ENCODE data around the gene ITFG1. TPM values are rescaled to one million over a fixed set of nuclear protein-coding genes. Genes with fewer than 3 reads are reported as not detected.

ITFG1 gene
- total RNA-seq, 2 experiments from 2014 or later = 16.5 to 16.7 TPM

DNA sequence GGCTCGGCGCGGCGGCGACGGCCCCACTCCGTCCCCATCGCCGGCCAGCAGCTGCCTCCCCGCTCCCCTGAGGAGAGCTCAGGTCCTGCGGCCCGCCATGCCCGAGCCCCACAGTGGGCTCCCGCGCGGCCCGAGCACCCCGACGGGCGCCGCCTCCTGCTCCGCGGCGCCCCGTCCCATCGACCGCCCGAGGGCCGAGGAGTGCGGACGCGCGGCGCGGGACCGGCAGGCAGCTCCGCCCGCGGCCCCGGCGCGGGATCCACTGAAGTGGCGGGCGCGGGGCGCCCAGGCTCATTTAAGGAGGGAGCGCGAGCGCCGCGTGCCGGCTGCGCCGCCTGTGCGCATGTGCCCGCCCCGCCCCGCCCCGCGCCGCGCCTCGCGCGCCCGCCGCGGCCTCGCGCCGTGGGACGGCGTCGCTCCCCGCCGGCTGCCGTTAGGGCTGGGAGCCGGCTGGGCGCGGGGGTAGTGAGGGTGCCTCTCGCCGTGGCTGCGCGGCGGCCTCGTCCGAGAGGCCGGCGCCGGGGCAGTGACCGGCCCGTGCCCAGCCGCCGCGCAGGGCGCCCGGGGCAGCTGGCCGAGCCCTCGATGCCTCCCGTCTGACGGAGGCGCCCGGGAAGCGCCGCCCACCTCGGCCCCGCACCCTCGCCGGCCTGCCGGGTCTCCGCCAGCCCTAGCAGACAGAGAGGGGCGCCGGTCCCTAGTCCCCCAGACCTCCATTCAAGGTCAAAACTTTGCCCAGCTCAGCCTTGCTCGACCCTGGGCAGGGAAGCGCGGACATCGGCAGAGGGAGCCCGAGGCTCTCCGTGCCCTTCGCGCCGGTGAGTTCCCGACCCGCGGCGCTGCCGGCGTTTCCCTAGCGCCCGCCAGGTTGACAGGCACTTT lies 316.9 kb downstream of the ITFG1 start, which contains the start of gene NETO2:
Gene NETO2, minus strand, starts transcription at position 269 of the 882 bp plus-strand sequence. CDS start 333 bp downstream, outside the sequence.
- Mint-ChIP-seq H3K4me1 (ENCODE audit: low read depth) (peaks cover 15% of the 10 kb centered on the region), H3K27me3 (peaks cover 28% of the 10 kb centered on the region), H3K27ac (no peak within 1 kb of the TSS), H3K9me3 (no peaks in the 10 kb centered on the region), H3K36me3 (ENCODE audit: low read depth) (no peaks in the 10 kb centered on the region), H3K4me3 (peak within 1 kb of the TSS; percentile 70)
- CTCF ChIA-PET = interaction anchor here (0.8 to 4.4 kb wide), 25 partner anchors 9 to 1486 kb away, joined by 3 to 47 read pairs (median 4); partner anchors contain the start of genes ABCC12, DNAJA2, ITFG1 and PHKB
- ATAC-seq (peak; percentile 60), DNase-seq (peak; percentile 56)
- TF ChIP-seq, protein P1, sequence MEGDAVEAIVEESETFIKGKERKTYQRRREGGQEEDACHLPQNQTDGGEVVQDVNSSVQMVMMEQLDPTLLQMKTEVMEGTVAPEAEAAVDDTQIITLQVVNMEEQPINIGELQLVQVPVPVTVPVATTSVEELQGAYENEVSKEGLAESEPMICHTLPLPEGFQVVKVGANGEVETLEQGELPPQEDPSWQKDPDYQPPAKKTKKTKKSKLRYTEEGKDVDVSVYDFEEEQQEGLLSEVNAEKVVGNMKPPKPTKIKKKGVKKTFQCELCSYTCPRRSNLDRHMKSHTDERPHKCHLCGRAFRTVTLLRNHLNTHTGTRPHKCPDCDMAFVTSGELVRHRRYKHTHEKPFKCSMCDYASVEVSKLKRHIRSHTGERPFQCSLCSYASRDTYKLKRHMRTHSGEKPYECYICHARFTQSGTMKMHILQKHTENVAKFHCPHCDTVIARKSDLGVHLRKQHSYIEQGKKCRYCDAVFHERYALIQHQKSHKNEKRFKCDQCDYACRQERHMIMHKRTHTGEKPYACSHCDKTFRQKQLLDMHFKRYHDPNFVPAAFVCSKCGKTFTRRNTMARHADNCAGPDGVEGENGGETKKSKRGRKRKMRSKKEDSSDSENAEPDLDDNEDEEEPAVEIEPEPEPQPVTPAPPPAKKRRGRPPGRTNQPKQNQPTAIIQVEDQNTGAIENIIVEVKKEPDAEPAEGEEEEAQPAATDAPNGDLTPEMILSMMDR (IDR thresholded peaks at IDR 0.05) = no peak
- POLR2A ChIA-PET = interaction anchor here (1.0 to 1.4 kb wide), 3 partner anchors 30 to 318 kb away, joined by 3 read pairs; partner anchors contain the start of gene PHKB
- intact Hi-C loops (cut with micrococcal nuclease) = loop anchor here (10.0 kb wide), 2 partner anchors 321 to 1011 kb away; partner anchors contain the start of genes ABCC12, ITFG1 and PHKB

DNA sequence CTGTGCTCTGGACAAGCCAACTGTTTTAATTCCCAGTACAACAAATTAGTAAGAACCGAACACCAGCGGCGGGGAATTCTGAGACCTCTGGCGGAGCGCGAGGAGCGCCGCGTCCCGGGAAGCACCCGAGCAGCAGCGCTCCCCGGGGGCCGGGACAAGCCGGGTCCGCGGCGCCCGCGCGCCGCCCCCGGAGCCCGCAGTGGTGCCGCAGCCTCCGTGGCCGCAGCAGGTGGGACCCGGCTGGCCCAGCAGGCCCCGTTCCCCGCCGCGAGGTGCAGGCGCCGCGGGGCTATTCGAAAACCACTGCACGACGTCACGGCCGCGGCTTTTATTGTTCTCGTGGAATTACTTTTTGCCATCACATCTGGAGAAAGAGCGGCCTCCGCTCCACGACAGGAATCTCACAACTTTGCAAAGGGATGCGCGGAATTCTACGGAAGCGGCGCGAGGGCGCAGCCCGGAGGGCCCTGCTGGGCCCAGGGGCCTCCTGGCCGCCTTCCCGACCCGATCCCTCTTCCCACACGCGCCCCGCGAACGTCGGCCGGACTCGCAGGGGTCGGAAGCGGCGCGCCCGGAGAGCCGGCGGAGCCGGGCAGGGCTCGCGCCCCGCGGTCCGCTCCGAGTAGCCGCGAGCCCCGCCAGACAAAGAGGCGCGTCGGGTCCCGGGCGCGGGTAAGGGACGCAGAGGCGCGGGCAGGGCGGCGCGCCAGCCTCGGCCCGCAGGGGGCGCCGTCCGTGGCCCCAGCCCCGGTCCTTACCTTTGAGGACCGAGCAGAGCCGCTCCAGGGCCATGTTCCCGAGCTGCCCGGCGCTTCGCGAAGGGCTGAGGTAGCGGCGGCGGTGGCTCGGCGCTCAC lies 317.8 kb downstream of the ITFG1 start:
- ChIA-PET CTCF (interaction anchor here (0.7 to 4.4 kb wide), 35 partner anchors 10 to 1487 kb away, joined by 3 to 47 read pairs (median 4); partner anchors contain the start of genes ABCC12, DNAJA2, ITFG1 and PHKB), POLR2A (interaction anchor here (0.7 to 1.4 kb wide), 3 partner anchors 29 to 318 kb away, joined by 3 read pairs; partner anchors contain the start of gene PHKB)
- Mint-ChIP-seq H3K4me1 (ENCODE audit: low read depth) (peaks cover 20% of the 10 kb centered on the region), H3K27me3 (peaks cover 28% of the 10 kb centered on the region), H3K27ac (no peak overlapping the region), H3K36me3 (ENCODE audit: low read depth) (no peaks in the 10 kb centered on the region), H3K9me3 (no peaks in the 10 kb centered on the region), H3K4me3 (peak overlapping the region; percentile 70)
- ATAC-seq (peak; percentile 68), DNase-seq (peak; percentile 68)
- TF ChIP-seq, protein P1 (IDR thresholded peaks at IDR 0.05) = peak; percentile 61
- intact Hi-C loops (cut with micrococcal nuclease) = loop anchor here (10.0 kb wide), 2 partner anchors 322 to 1012 kb away; partner anchors contain the start of genes ABCC12, ITFG1 and PHKB

DNA sequence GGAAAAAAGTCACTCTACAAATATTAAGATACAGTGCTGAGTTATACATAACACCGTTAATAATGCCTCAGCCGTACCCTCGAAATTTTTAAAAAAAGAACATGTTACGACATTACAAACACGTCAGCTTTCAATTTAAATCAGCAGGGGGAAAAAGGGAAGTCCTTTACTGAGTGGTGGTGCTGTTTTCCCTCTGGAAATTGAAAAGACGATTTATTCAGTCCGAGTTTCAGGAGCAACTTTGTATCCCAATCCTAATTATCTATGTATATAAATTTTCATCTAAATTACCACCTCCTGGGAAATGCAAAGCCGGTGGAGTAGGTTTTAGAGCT lies 318.4 kb downstream of the ITFG1 start:
- Mint-ChIP-seq H3K4me3 (peak overlapping the region; percentile 70), H3K4me1 (ENCODE audit: low read depth) (peaks cover 20% of the 10 kb centered on the region), H3K27me3 (peaks cover 28% of the 10 kb centered on the region), H3K27ac (no peak overlapping the region), H3K36me3 (ENCODE audit: low read depth) (no peaks in the 10 kb centered on the region), H3K9me3 (no peaks in the 10 kb centered on the region)
- TF ChIP-seq, protein P1 (IDR thresholded peaks at IDR 0.05) = no peak
- DNase-seq = no peak
- ChIA-PET CTCF (interaction anchor here (0.7 to 4.4 kb wide), 29 partner anchors 8 to 1023 kb away, joined by 3 to 47 read pairs (median 5); partner anchors contain the start of genes ABCC12, ITFG1 and PHKB), POLR2A (interaction anchor here (0.7 kb wide), 1 partner anchor 214 kb away, joined by 3 read pairs; no protein-coding TSS in a partner anchor)
- intact Hi-C loops (cut with micrococcal nuclease) = loop anchor here (10.0 kb wide), 2 partner anchors 322 to 1012 kb away; partner anchors contain the start of genes ABCC12, ITFG1 and PHKB
- no peak for ATAC-seq

DNA sequence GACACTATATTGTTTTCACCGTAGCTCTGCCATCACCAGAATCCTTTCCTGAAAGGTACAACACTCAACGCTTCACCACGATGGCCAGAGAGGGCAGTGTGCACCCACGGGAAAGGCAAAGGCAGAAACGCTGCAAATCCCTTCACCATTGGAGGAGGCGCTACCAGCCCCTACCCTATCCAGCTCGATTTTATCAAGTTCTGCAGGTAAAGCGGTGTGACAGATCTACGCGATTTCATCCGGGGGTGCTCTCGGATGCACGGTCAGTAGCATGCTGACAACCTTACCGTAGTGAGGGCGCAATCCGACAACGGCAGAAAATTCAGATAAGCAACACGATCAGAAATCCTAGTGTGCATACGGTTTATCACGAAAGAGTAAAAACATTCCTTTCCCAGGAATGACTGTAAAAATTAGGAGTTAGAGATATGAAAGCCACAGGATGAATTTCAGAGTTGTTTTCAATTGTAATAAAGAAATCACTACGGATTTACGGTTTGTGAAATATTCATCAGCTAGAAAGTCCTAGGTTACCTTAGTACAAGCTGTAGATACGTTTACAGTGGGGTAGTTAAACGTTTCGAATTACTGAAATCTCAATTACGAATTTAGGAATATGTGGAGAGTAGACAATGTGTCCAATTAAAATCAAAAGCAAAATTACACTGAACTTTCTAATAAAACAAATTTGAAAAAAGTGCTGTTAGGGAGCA lies 318.9 kb downstream of the ITFG1 start:
- H3K27ac Mint-ChIP-seq = no peak overlapping the region
- H3K36me3 Mint-ChIP-seq (ENCODE audit: low read depth) = no peaks in the 10 kb centered on the region
- peaks cover 26% of the 10 kb centered on the region for H3K27me3 Mint-ChIP-seq
- peak; percentile 83 for ATAC-seq
- intact Hi-C loops (cut with micrococcal nuclease) = loop anchor here (10.0 kb wide), 2 partner anchors 323 to 1013 kb away; partner anchors contain the start of genes ABCC12, ITFG1 and PHKB
- ChIA-PET CTCF (interaction anchor here (0.6 to 4.4 kb wide), 47 partner anchors 9 to 1487 kb away, joined by 3 to 47 read pairs (median 4); partner anchors contain the start of genes ABCC12, ITFG1, PHKB and SHCBP1), POLR2A (interaction anchor here (0.7 kb wide), 1 partner anchor 215 kb away, joined by 3 read pairs; no protein-coding TSS in a partner anchor)
- peak overlapping the region; percentile 70 for H3K4me3 Mint-ChIP-seq
- peaks cover 20% of the 10 kb centered on the region for H3K4me1 Mint-ChIP-seq (ENCODE audit: low read depth)
- TF ChIP-seq, protein P1 (IDR thresholded peaks at IDR 0.05) = peak; percentile 86
- no peaks in the 10 kb centered on the region for H3K9me3 Mint-ChIP-seq
- peak; percentile 90 for DNase-seq

Data from activated CD8-positive, alpha-beta T cell treated with anti-CD3 and anti-CD28 coated beads for 36 hours (primary cell).